22Rv1 (cell line): ENCODE data around the gene TMEM218.

Source experiments
- CTCF ChIP-seq: fragments of 450-650 bp; IDR thresholded peaks from 2 replicates; pipeline ENCODE4 v1.5.1; 2017; ENCODE audit warnings: mild to moderate bottlenecking
- ZFX ChIP-seq: fragments of 450-650 bp; IDR thresholded peaks from 2 replicates; pipeline ENCODE4 v1.6.1; 2017; ENCODE audit warnings: antibody characterized with exemption, borderline replicate concordance

- TF ChIP-seq CTCF (no peak), ZFX (no peak)
Measured at GRCh38 chr11:125148011-125148410, 36.6 kb upstream of the TMEM218 start.
